Urinary bladder (tissue), 4 donors: ENCODE measurements around the gene AGAP5. TPM values are rescaled to one million over a fixed set of nuclear protein-coding genes. Genes with fewer than 3 reads are reported as not detected.
"Not testable (repeated sequence)": the region's sequence is repeated elsewhere in the genome, so short reads cannot be mapped to it uniquely, and the experiment has no call there.

Experiments used
- DNase-seq: peaks from one replicate; pipeline ENCODE4 v3.0.0-alpha.2; 2015; ENCODE audit errors: extremely low spot score
- H3K27ac ChIP-seq: one replicate; pipeline ENCODE4 v1.5.1; 2013; ENCODE audit warnings: low read depth, mild to moderate bottlenecking, moderate library complexity
- H3K36me3 ChIP-seq: one replicate; pipeline ENCODE4 v1.6.1; 2013; ENCODE audit warnings: mild to moderate bottlenecking, moderate library complexity; ENCODE audit not compliant: insufficient read depth
- H3K4me1 ChIP-seq: one replicate; pipeline ENCODE4 v1.6.1; 2013; ENCODE audit warnings: mild to moderate bottlenecking, moderate library complexity; ENCODE audit not compliant: insufficient read depth
- H3K4me3 ChIP-seq: one replicate; pipeline ENCODE4 v1.5.1; 2013; ENCODE audit warnings: low read depth, low read length
- whole genome bisulfite sequencing: extraction: QIAGEN DNeasy Blood & Tissue Kit; methylation state at CpG from one replicate; pipeline ENCODE4 v1.1.7; 2013; 5-methylcytosine and 5-hydroxymethylcytosine counted together
- polyA plus RNA-seq: library from polyadenylated mRNA; stranded (reverse); fragments of 200-250 nt; gene quantifications from one replicate; pipeline ENCODE4 v1.2.3, GENCODE V29; 2013
- total RNA-seq: library from RNA; depleted of rRNA; stranded (reverse); fragments of >200 nt; gene quantifications from one replicate; pipeline ENCODE4 v1.2.3, GENCODE V29; 2014
- donor health status: healthy with polysubstance abuse.
- donor health status: healthy.

Gene AGAP5
- total and polyA plus RNA-seq, 2 donors, result 2.6 to 8.0 TPM

DNA sequence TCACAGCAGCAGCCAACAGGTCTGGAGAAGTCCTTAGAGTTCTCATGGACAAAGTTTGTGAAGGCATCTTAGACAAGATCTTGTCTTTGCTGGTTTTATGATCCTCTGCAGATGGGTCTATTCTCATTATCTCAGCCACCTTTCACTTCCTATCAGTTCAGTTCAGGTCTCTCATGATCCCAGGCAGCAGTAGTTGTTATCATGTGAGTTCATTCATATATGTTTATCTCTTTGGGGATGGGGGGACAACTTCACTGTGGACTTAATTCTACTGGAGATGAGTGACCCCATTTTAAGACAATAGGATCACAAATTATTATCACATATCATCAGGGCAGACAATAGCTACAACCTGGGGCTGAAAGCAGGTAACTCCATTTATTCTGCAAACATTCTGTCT lies 6.0 kb upstream of the AGAP5 start:
- H3K36me3 ChIP-seq, DNase-seq, H3K4me1 ChIP-seq, H3K27ac ChIP-seq, H3K4me3 ChIP-seq: not testable (repeated sequence)

DNA sequence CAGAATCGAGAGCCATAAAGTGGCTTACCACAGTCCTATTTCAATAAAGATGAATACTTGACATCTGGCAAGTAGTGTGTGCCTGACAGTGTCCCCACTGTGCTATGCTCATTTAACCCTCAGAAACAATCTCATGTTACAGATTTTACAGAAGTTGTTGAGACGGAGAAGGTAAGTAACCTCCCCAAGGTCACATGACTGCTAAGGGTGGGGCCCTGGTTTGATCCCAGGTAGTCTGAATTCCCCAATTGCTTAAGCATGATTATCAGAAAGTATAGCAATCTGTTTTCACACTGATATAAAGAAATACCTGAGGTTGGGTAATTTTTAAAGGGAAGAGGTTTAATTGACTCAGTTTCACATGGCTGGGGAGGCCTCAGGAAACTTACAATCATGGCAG lies 910 bp upstream of the AGAP5 start:
- H3K4me3 ChIP-seq, H3K27ac ChIP-seq, DNase-seq, H3K36me3 ChIP-seq, H3K4me1 ChIP-seq: not testable (repeated sequence)
- 98% methylated on average over 2 of the region's 2 CpGs for WGBS

DNA sequence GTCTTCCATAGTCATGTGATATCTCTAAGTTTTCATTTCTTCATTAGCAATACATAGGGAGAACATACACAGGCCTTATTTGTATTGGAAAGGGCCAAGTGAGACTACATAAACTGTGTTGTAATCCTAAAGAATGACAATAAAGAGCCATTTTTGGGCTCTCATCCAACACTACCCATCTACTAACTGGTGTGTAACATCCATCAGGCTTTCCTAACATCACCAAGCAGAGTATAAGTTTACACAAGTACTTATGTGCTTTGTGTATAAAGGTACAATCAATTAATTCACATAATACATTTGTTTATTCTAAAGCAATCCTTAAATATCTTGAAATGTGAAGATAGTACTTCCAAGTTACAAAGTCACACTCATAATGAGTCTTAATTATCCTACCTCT lies 2.6 kb downstream of the AGAP5 start:
- not testable (repeated sequence) for DNase-seq, H3K27ac ChIP-seq, H3K36me3 ChIP-seq, H3K4me1 ChIP-seq, H3K4me3 ChIP-seq

DNA sequence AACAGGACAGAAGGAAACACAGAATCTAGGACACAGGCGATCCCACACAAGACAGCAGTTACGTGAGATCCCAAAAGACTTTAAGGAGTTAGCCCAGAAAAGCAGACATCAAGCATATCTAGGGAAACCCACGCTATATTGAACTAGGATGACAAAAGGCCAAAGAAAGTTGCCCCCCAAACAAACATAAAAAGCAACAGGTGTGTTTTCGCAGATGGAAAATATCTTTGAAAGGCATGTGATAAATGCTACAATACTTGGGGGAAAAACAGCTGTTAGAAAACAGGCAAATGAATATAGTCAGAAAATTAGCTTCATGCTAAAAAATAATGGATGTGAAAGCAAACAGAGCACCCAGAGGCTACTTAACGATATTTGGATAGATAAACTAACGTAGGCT lies 7.2 kb downstream of the AGAP5 start:
- H3K36me3 ChIP-seq, DNase-seq, H3K4me1 ChIP-seq, H3K27ac ChIP-seq, H3K4me3 ChIP-seq: not testable (repeated sequence)
- WGBS, result 94% methylated on average over 6 of the region's 6 CpGs

DNA sequence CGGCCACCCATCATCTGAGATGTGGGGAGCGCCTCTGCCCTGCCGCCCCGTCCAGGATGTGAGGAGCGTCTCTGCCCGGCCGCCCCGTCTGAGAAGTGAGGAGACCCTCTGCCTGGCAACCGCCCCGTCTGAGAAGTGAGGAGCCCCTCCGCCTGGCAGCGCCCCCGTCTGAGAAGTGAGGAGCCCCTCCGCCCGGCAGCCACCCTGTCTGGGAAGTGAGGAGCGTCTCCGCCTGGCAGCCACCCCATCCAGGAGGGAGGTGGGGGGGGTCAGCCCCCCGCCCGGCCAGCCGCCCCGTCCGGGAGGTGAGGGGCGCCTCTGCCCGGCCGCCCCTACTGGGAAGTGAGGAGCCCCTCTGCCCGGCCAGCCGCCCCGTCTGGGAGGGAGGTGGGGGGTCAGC lies 8.3 kb downstream of the AGAP5 start:
- H3K4me3 ChIP-seq, H3K27ac ChIP-seq, DNase-seq, H3K36me3 ChIP-seq, H3K4me1 ChIP-seq: not testable (repeated sequence)
- WGBS, result 98% methylated on average over 22 of the region's 28 CpGs

DNA sequence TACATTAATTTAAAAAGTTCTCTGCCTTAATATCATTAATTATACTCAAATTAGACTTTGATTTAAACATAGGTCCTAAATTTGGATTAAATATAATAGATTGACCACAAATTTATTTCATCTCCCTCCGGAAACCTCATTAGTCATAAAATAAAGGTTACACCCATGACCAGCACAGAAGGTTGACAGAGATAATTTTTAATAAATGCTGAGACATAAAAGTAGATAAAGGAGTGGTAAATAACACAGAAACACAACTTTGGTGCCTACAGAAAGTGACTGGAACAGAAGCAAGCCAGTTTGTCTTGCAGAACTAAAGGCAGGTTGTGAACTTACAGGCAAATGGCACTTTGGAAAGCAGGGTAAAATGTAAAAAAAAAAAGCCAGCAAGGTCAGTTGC lies 10.3 kb downstream of the AGAP5 start:
- not testable (repeated sequence) for H3K36me3 ChIP-seq, H3K4me3 ChIP-seq, H3K4me1 ChIP-seq, H3K27ac ChIP-seq, DNase-seq
- 88% methylated on average over 1 of the region's 1 CpG for WGBS

DNA sequence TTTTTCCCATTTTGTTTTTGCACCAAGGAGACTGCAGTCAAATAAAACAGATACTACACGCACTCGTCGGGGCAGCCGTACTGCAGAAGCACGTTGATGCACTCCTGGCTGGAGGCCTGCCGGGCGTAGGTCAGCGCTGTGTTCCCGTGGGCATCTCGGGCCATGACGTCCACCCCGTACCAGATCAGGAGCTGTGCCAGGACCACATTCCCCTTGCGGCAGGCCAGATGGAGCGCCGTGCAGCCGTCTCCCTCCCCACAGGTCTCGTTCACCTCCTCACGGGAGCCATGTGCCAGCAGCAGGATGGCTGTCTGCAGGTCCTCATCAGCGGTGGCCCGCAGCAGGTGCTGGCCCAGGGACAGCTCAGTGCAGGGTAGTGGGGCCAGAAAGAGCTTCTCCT lies 23.4 kb downstream of the AGAP5 start:
- not testable (repeated sequence) for H3K4me3 ChIP-seq, DNase-seq, H3K4me1 ChIP-seq, H3K36me3 ChIP-seq, H3K27ac ChIP-seq
- WGBS, result 90% methylated on average over 14 of the region's 20 CpGs

DNA sequence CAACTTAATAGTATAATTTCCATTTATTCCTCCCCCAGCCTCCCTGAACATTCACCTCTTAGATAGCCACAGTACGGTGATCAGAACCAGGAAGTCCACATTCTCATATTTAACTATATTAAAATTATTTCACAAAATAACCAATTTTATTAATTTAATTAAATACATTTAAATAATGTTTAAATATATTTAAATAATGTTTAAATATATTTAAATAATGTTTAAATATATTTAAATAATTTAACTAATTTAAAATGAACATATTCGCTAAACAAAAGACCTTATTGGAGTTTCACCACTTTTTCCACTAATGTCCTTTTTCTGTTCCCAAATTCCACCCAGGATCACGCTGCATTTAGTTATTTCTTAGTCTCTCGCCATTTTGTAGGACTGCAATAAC lies 29.5 kb downstream of the AGAP5 start:
- H3K4me1 ChIP-seq, H3K4me3 ChIP-seq, H3K36me3 ChIP-seq, H3K27ac ChIP-seq, DNase-seq: not testable (repeated sequence)
- WGBS, result 96% methylated on average over 3 of the region's 4 CpGs

DNA sequence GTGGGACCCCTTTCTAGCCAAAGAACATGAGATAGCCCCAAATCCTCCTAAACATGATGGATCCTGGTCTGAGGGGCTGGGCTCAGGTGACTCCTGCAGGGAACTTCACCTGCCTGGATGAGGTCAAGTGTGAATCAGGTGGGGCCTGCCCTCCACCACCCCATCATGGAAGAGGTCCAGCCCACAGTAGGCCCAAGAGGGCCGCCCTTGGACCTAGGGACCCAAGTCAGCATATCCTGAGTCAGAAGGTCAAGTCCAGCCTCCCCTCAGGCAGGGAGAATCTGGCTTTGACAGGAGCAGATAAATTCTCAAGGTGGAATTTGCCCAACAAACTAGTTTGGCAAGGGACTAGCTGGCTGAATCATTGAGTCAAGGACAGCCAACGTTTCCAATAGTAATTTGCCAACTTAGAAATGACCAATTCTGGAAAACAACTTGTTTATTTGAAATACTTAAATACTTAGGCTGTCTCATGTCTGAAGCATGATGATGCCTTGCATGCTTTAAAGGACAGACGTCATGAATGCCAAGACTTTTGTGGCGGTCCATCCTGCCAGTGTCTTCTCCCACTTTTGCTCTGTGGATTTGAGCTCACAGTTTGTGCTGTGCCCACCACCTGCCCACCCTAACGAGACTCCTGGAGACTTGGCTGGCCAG lies 31.6 kb downstream of the AGAP5 start:
- WGBS, result 67% methylated on average over 4 of the region's 5 CpGs
- not testable (repeated sequence) for DNase-seq, H3K4me3 ChIP-seq, H3K4me1 ChIP-seq, H3K36me3 ChIP-seq, H3K27ac ChIP-seq

DNA sequence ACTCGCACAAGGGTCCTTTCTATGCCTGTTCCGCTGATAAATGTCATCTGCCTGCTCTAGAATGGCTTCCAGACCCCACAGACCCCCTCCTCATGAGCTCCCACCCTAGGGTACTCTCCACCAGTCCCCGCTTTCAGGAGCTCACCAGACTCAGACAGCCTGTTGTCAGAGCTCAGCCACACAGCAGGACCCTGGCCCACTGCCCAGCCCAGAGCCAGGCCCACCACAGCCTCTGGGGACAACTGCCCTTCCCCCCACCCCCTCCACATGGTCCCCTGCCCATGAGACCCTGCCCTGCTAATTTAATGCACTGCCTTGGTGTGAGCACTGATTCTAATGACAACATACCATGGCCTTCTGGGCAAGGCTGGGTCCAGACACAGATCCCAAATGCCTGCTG lies 32.3 kb downstream of the AGAP5 start:
- not testable (repeated sequence) for H3K4me3 ChIP-seq, H3K36me3 ChIP-seq, DNase-seq, H3K27ac ChIP-seq, H3K4me1 ChIP-seq
- 72% methylated on average over 3 of the region's 3 CpGs for WGBS

DNA sequence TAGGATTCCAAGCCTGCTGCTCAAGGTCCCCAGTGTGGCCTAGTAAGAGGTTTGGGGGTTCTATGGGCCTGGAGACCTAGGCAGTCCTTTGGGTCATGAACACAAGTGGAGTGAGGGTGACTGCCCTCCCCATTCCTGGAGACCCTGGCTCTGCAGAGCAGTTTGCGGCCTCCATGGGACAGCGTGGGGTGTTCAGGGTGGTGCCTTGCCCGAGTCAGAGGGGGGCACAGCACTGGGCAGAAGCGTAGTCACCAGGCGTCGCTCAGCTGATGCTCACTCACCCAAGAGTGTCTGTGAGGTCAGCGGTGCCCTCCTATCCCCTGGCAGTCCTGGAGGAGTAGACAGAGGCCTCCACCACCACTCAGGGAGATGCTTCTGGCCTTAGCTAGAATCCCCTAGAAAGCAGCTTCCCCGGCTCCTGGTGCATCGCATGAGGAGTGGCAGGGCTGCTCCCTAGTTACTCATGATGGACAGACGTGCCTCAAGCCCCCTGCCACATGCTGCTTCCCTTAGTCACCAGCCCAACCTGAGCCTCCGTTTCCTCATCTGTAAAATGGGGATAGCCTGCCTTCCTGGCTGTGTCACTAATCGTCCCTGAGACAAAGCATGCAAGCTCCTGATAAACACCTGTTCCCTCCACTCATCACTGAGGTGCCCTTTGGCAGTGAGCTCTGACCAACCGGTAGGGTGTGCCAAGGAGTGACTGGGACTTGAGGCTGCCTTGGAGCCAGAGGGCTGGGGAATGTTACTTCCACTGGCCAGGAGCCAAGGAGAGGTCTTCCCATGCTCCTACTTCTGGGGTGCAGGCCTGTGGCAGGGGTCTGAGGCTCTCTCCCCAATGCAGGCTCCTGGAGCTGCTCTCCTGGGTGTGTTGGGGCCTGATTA lies 33.5 kb downstream of the AGAP5 start:
- H3K4me3 ChIP-seq, DNase-seq, H3K36me3 ChIP-seq, H3K27ac ChIP-seq, H3K4me1 ChIP-seq: not testable (repeated sequence)
- WGBS, result 74% methylated on average over 13 of the region's 13 CpGs

DNA sequence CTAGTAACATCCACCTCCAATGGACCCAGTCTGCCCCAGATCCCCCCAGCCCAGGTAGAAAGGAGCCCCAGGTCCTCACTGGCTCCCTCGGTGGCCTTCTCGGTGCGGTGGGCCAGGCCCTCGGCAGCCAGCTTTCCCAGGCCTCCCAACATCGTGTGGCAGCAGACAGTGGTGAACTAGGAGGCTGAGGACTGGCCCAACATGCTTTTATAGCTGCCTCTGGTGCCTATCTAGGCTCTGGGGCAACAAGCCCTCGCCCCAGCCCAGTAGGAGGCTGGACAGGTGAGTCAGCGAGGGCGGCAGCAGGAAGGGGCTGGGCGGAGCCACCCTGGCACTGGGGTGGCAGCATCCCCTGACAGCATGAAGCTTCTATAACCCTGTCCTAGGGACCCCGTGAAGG lies 34.3 kb downstream of the AGAP5 start:
- not testable (repeated sequence) for H3K4me1 ChIP-seq, H3K36me3 ChIP-seq, H3K27ac ChIP-seq, DNase-seq, H3K4me3 ChIP-seq
- 78% methylated on average over 10 of the region's 10 CpGs for WGBS

DNA sequence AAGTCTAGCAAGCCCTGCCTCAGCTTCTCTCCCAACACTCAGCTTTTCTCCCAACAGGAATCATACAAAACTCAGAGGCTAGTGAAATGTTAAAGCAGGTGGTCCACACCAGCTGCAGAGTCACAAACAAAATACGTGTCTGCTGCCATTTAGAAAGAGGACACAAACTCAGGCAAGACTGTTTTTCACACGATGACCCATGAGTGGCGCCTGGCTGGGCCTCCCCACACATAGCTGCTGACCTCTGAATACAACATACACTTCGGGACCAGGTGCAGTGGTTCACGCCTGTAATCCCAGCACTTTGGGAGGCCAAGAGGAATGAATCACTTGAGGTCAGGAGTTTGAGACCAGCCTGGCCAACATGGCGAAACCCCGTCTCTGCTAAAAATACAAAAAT lies 35.2 kb downstream of the AGAP5 start:
- H3K4me3 ChIP-seq, H3K27ac ChIP-seq, H3K36me3 ChIP-seq, DNase-seq, H3K4me1 ChIP-seq: not testable (repeated sequence)
- whole genome bisulfite sequencing, result 81% methylated on average over 7 of the region's 7 CpGs

DNA sequence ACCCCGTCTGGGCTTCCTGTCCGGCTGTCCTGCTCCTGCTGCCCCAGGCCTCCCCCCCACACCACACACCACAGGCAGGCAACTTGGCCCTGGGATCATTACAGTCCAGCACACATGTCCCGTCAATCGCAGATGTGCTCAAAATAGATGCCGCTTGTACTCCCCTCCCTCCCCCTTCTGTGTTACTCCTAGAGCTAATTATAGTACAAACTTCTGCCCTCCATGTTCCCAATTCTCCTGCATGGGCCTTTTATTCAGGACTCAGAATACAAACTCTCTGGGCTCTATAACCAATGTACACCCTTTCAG lies 42.0 kb downstream of the AGAP5 start, which contains the start of gene SYNPO2L:
Gene SYNPO2L, minus strand, starts transcription at position 40 of the 309 bp plus-strand sequence. CDS start 107 bp downstream, outside the sequence.
- no peaks in the 10 kb centered on the region for H3K36me3 ChIP-seq
- no peak within 1 kb of the TSS for H3K4me3 ChIP-seq
- no peak within 1 kb of the TSS for H3K27ac ChIP-seq
- H3K4me1 ChIP-seq, result no peaks in the 10 kb centered on the region
- no peak for DNase-seq
- WGBS, result 44% methylated on average over 5 of the region's 5 CpGs
